ENCODE data around the gene ZNF337. TPM values are rescaled to one million over a fixed set of nuclear protein-coding genes. Genes with fewer than 3 reads are reported as not detected.
"Not testable (repeated sequence)": the region's sequence is repeated elsewhere in the genome, so short reads cannot be mapped to it uniquely, and the experiment has no call there.

Gene ZNF337
- total RNA-seq, 3 donors from 2014 or later: 16.3 to 25.9 (median 20.0) TPM

DNA sequence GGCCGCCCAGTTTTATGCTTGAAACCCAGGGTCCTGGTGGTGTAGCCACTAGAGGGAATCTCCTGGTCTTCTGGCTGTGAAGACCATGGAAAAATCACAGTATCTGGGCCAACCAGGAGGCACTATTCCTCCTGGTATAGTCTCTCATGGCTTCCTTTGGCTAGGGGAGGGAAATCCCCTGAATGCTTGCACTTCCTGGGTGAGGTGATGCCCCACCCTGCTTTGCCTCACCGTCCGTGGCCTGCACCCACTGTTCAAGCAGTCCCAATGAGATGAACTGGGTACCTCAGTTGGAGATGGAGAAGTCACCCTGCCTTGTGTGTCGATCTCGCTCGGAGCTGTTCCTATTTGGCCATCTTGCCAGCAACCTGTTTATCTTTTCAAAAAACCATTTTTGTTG, 10.1 kb upstream of the ZNF337 start:
- Histone ChIP-seq H3K4me1 (no peaks in the 10 kb centered on the region), H3K36me3 (no peaks in the 10 kb centered on the region), H3K4me3 (no peak overlapping the region), H3K27ac (no peak overlapping the region), H3K9me3 (peaks cover 0 to 4% of the 10 kb centered on the region in 2 donors), H3K27me3 (no peaks in the 10 kb centered on the region)
- TF ChIP-seq POLR2AphosphoS5 (IDR thresholded peaks at IDR 0.05) (no peak), POLR2A (IDR thresholded peaks at IDR 0.05) (no peak)
- TF ChIP-seq, protein P1, sequence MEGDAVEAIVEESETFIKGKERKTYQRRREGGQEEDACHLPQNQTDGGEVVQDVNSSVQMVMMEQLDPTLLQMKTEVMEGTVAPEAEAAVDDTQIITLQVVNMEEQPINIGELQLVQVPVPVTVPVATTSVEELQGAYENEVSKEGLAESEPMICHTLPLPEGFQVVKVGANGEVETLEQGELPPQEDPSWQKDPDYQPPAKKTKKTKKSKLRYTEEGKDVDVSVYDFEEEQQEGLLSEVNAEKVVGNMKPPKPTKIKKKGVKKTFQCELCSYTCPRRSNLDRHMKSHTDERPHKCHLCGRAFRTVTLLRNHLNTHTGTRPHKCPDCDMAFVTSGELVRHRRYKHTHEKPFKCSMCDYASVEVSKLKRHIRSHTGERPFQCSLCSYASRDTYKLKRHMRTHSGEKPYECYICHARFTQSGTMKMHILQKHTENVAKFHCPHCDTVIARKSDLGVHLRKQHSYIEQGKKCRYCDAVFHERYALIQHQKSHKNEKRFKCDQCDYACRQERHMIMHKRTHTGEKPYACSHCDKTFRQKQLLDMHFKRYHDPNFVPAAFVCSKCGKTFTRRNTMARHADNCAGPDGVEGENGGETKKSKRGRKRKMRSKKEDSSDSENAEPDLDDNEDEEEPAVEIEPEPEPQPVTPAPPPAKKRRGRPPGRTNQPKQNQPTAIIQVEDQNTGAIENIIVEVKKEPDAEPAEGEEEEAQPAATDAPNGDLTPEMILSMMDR (IDR thresholded peaks at IDR 0.05): no peak
- DNase-seq (ENCODE audit: low spot score in 2 of 2): no peak
- intact Hi-C loops (cut with DNase I; ENCODE audit: low total_unique reads): no loop called here

DNA sequence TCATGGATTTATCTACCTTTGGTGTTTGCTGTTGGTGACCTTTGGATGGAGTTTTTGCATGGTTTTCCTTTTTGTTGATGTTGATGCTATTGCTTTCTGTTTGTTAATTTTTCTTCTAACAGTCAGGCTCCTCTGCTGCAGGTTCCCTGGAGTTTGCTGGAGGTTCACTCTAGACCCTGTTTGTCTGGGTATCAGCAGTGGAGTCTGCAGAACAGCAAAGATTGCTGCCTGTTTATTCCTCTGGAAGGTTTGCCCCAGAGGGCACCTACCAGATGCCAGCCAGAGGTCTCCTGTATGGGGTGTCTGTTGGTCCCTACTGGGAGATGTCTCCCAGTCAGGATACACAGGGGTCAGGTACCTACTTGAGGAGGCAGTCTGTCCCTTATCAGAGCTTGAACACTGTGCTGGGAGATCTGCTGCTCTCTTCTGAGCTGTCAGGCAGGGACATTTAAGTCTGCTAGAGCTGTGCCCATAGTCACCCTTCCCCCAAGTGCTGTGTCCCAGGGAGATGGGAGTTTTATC, 9.2 kb upstream of the ZNF337 start:
- Histone ChIP-seq H3K27ac (no peak overlapping the region), H3K9me3 (peaks cover 0 to 4% of the 10 kb centered on the region in 2 donors), H3K4me3 (no peak overlapping the region), H3K27me3 (no peaks in the 10 kb centered on the region), H3K36me3 (no peaks in the 10 kb centered on the region), H3K4me1 (no peaks in the 10 kb centered on the region)
- DNase-seq (ENCODE audit: low spot score in 2 of 2): no peak
- TF ChIP-seq POLR2A (IDR thresholded peaks at IDR 0.05) (no peak), POLR2AphosphoS5 (IDR thresholded peaks at IDR 0.05) (no peak)
- intact Hi-C loops (cut with DNase I; ENCODE audit: low total_unique reads): no loop called here

DNA sequence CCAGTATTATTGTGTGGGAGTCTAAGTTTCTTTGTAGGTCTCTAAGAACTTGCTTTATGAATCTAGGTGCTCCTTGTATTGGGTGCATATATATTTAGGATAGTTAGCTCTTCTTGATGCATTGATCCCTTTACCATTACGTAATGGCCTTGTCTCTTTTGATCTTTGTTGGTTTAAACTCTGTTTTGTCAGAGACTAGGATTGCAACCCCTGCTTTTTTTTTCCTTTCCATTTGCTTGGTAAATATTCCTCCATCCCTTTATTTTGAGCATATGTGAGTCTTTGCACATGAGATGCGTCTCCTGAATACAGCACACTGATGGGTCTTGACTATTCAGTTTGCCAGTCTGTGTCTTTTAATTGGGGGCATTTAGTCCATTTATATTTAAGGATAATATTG, 7.7 kb upstream of the ZNF337 start:
- H3K4me1 ChIP-seq; H3K4me3 ChIP-seq; H3K27ac ChIP-seq; DNase-seq (ENCODE audit: low spot score in 2 of 2); H3K27me3 ChIP-seq; intact Hi-C loops (cut with DNase I; ENCODE audit: low total_unique reads); H3K9me3 ChIP-seq; H3K36me3 ChIP-seq: not testable (repeated sequence)

DNA sequence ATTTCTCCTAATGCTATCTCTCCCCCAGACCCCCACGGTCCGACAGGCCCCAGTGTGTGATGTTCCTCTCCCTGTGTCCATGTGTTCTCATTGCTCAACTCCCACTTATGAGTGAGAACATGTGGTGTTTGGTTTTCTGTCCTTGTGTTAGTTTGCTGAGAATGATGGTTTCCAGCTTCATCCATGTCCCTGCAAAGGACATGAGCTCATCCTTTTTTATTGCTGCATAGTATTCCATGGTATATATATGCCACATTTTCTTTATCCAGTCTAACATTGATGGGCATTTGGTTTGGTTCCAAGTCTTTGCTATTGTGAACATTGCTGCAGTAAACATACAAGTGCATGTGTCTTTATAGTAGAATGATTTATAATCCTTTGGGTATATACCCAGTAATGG, 4.2 kb upstream of the ZNF337 start:
- H3K27ac ChIP-seq; DNase-seq (ENCODE audit: low spot score in 2 of 2); H3K4me3 ChIP-seq; H3K4me1 ChIP-seq; H3K9me3 ChIP-seq; H3K36me3 ChIP-seq; intact Hi-C loops (cut with DNase I; ENCODE audit: low total_unique reads); H3K27me3 ChIP-seq: not testable (repeated sequence)

DNA sequence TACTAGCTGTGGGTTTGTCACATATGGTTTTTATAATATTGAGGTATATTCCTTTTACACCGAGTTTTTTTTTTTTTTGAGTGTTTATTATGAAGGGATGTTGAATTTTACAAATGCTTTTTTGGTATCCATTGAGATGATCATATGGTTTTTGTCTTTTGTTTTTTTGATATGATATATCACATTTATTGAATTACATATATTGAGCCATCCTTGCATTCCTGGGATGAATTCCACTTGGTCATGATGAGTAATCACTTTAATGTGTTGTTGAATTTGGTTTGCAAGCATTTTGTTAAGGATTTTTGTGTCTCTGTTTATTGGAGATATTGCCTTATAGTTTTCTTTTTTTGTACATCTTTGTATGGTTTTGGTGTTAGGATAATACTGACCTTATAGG, 3.3 kb upstream of the ZNF337 start:
- no peak overlapping the region for H3K27ac ChIP-seq
- DNase-seq (ENCODE audit: low spot score in 2 of 2): no peak
- H3K4me1 ChIP-seq: no peaks in the 10 kb centered on the region
- H3K36me3 ChIP-seq: no peaks in the 10 kb centered on the region
- no peaks in the 10 kb centered on the region for H3K27me3 ChIP-seq
- intact Hi-C loops (cut with DNase I; ENCODE audit: low total_unique reads): no loop called here
- peaks cover 0 to 4% of the 10 kb centered on the region in 2 donors for H3K9me3 ChIP-seq
- TF ChIP-seq POLR2AphosphoS5 (IDR thresholded peaks at IDR 0.05) (no peak), POLR2A (IDR thresholded peaks at IDR 0.05) (no peak)
- TF ChIP-seq, protein P1 (IDR thresholded peaks at IDR 0.05): no peak
- H3K4me3 ChIP-seq: no peak overlapping the region

DNA sequence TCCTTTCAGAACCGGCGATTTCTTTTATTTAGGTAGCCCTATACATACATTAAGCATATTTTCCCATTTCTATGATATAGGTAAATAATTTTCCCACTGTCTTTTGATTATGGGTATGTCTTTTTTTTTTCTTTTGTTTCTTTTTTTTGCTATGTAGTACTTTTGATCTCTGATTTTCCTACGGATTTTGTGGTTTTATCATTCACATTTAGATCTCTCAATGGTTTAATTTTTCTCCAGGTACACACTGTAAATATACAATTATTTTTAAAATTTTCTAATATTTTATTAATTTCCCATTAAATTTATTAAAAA, 436 bp upstream of the ZNF337 start:
- no peak for TF ChIP-seq POLR2A (IDR thresholded peaks at IDR 0.05)
- TF ChIP-seq POLR2AphosphoS5 (IDR thresholded peaks at IDR 0.05): no peak
- TF ChIP-seq, protein P1 (IDR thresholded peaks at IDR 0.05): no peak
- no peaks in the 10 kb centered on the region for H3K36me3 ChIP-seq
- peaks cover 0 to 3% of the 10 kb centered on the region in 2 donors for H3K9me3 ChIP-seq
- DNase-seq (ENCODE audit: low spot score in 2 of 2): no peak
- intact Hi-C loops (cut with DNase I; ENCODE audit: low total_unique reads): no loop called here
- H3K27ac ChIP-seq: peak overlapping the region; percentile 91 to 93
- peak overlapping the region; percentile 86 to 88 (median 86) for H3K4me3 ChIP-seq
- H3K4me1 ChIP-seq: no peaks in the 10 kb centered on the region
- H3K27me3 ChIP-seq: no peaks in the 10 kb centered on the region
